HEK293 (cell line): ENCODE results near the gene GOLT1B.

Source experiments
- BCL11A ChIP-seq: fragments of 450-650 bp; formaldehyde crosslinking; IDR thresholded peaks from 2 replicates; pipeline ENCODE4 v1.5.1; 2016; ENCODE audit warnings: low read depth, missing biosample characterization, missing genetic modification characterization
- GLI2 ChIP-seq: fragments of 450-650 bp; formaldehyde crosslinking; IDR thresholded peaks from 2 replicates; pipeline ENCODE4; 2017; ENCODE audit warnings: missing biosample characterization, missing genetic modification characterization, low read depth, borderline replicate concordance
- HOXC10 ChIP-seq: sonication (generic); formaldehyde crosslinking; IDR thresholded peaks from 2 replicates; pipeline ENCODE4 v1.8.1; 2023; ENCODE audit warnings: mild to moderate bottlenecking, missing genetic modification reagents
- KLF10 ChIP-seq: fragments of 450-650 bp; IDR thresholded peaks from 2 replicates; pipeline ENCODE4 v1.5.1; 2018; ENCODE audit warnings: missing biosample characterization, mild to moderate bottlenecking, missing genetic modification characterization
- OVOL3 ChIP-seq: fragments of 450-650 bp; formaldehyde crosslinking; IDR thresholded peaks from 2 replicates; pipeline ENCODE4 v1.5.1; 2016; ENCODE audit warnings: missing biosample characterization, missing genetic modification characterization
- SETDB1 ChIP-seq: IDR thresholded peaks from one replicate; pipeline ENCODE4 v1.6.1; 2017; ENCODE audit warnings: mild to moderate bottlenecking, low read length, moderate library complexity, mixed read lengths; ENCODE audit not compliant: insufficient read length
- WT1 ChIP-seq: fragments of 450-650 bp; formaldehyde crosslinking; IDR thresholded peaks from 2 replicates; pipeline ENCODE4 v1.5.1; 2016; ENCODE audit warnings: missing biosample characterization, missing genetic modification characterization
- YY1 ChIP-seq: fragments of 450-650 bp; formaldehyde crosslinking; IDR thresholded peaks from 2 replicates; pipeline ENCODE4 v1.5.1; 2018; ENCODE audit warnings: missing biosample characterization, missing genetic modification characterization
- YY2 ChIP-seq: fragments of 450-650 bp; formaldehyde crosslinking; IDR thresholded peaks from 2 replicates; pipeline ENCODE4 v1.5.1; 2016; ENCODE audit warnings: missing biosample characterization, missing genetic modification characterization
- ZBTB10 ChIP-seq: fragments of 450-650 bp; formaldehyde crosslinking; IDR thresholded peaks from 2 replicates; pipeline ENCODE4 v1.5.1; 2016; ENCODE audit warnings: missing biosample characterization, missing genetic modification characterization
- ZBTB17 ChIP-seq: fragments of 450-650 bp; formaldehyde crosslinking; IDR thresholded peaks from 2 replicates; pipeline ENCODE4 v1.5.1; 2016; ENCODE audit warnings: missing biosample characterization, missing genetic modification characterization
- ZNF10 ChIP-seq: fragments of 450-650 bp; formaldehyde crosslinking; IDR thresholded peaks from 2 replicates; pipeline ENCODE4 v1.5.1; 2017; ENCODE audit warnings: missing biosample characterization, missing genetic modification characterization
- ZNF112 ChIP-seq: fragments of 450-650 bp; formaldehyde crosslinking; IDR thresholded peaks from 2 replicates; pipeline ENCODE4 v1.5.0; 2017; ENCODE audit warnings: missing biosample characterization, missing genetic modification characterization
- ZNF223 ChIP-seq: fragments of 450-650 bp; formaldehyde crosslinking; IDR thresholded peaks from 2 replicates; pipeline ENCODE4 v1.5.1; 2016; ENCODE audit warnings: missing biosample characterization, missing genetic modification characterization
- ZNF335 ChIP-seq: fragments of 450-650 bp; formaldehyde crosslinking; conservative IDR thresholded peaks from 2 replicates; pipeline ENCODE4 v1.5.1; 2016; ENCODE audit warnings: missing biosample characterization, missing genetic modification characterization
- ZNF354C ChIP-seq: fragments of 450-650 bp; formaldehyde crosslinking; IDR thresholded peaks from 2 replicates; pipeline ENCODE4 v1.5.1; 2016; ENCODE audit warnings: missing biosample characterization, missing genetic modification characterization, low read depth, borderline replicate concordance
- ZNF518A ChIP-seq: fragments of 450-650 bp; formaldehyde crosslinking; conservative IDR thresholded peaks from 2 replicates; pipeline ENCODE4 v1.5.1; 2016; ENCODE audit warnings: low read depth, missing biosample characterization, missing genetic modification characterization
- ZNF544 ChIP-seq: fragments of 450-650 bp; formaldehyde crosslinking; IDR thresholded peaks from 2 replicates; pipeline ENCODE4 v1.5.0; 2017; ENCODE audit warnings: missing biosample characterization, missing genetic modification characterization
- ZNF549 ChIP-seq: fragments of 450-650 bp; IDR thresholded peaks from 2 replicates; pipeline ENCODE4 v1.5.1; 2018; ENCODE audit warnings: missing biosample characterization, missing genetic modification characterization, mild to moderate bottlenecking, inconsistent platforms, moderate library complexity
- ZNF560 ChIP-seq: fragments of 450-650 bp; formaldehyde crosslinking; IDR thresholded peaks from 2 replicates; pipeline ENCODE4 v1.5.1; 2017; ENCODE audit warnings: missing biosample characterization, missing genetic modification characterization, borderline replicate concordance
- ZNF571 ChIP-seq: fragments of 450-650 bp; formaldehyde crosslinking; IDR thresholded peaks from 2 replicates; pipeline ENCODE4 v1.5.0; 2017; ENCODE audit warnings: missing biosample characterization, missing genetic modification characterization
- ZNF596 ChIP-seq: fragments of 450-650 bp; IDR thresholded peaks from 2 replicates; pipeline ENCODE4 v1.5.0; 2018; ENCODE audit warnings: missing biosample characterization, mild to moderate bottlenecking, missing genetic modification characterization, moderate library complexity
- ZNF654 ChIP-seq: fragments of 450-650 bp; formaldehyde crosslinking; IDR thresholded peaks from 2 replicates; pipeline ENCODE4 v1.5.1; 2016; ENCODE audit warnings: low read depth, missing biosample characterization, missing genetic modification characterization
- ZNF658 ChIP-seq: fragments of 450-650 bp; formaldehyde crosslinking; IDR thresholded peaks from 2 replicates; pipeline ENCODE4; 2016; ENCODE audit warnings: missing biosample characterization, missing genetic modification characterization
- ZNF768 ChIP-seq: fragments of 450-650 bp; formaldehyde crosslinking; IDR thresholded peaks from 2 replicates; pipeline ENCODE4 v1.5.1; 2018; ENCODE audit warnings: missing biosample characterization, mild to moderate bottlenecking, missing genetic modification characterization
- ZNF777 ChIP-seq: fragments of 450-650 bp; formaldehyde crosslinking; IDR thresholded peaks from 2 replicates; pipeline ENCODE4 v1.5.1; 2017; ENCODE audit warnings: missing biosample characterization, missing genetic modification characterization, borderline replicate concordance
- ZSCAN23 ChIP-seq: fragments of 450-650 bp; formaldehyde crosslinking; IDR thresholded peaks from 2 replicates; pipeline ENCODE4 v1.5.1; 2016; ENCODE audit warnings: missing biosample characterization, missing genetic modification characterization
- TF ChIP-seq, protein P1 (sequence below): fragments of 450-650 bp; formaldehyde crosslinking; IDR thresholded peaks from 2 replicates; pipeline ENCODE4 v1.5.1; 2016; ENCODE audit warnings: missing biosample characterization, missing genetic modification characterization
- TF ChIP-seq, protein P2 (sequence below): fragments of 450-650 bp; formaldehyde crosslinking; IDR thresholded peaks from 2 replicates; pipeline ENCODE4 v1.5.1; 2016; ENCODE audit warnings: missing biosample characterization, missing genetic modification characterization, low read depth

The GOLT1B gene

DNA sequence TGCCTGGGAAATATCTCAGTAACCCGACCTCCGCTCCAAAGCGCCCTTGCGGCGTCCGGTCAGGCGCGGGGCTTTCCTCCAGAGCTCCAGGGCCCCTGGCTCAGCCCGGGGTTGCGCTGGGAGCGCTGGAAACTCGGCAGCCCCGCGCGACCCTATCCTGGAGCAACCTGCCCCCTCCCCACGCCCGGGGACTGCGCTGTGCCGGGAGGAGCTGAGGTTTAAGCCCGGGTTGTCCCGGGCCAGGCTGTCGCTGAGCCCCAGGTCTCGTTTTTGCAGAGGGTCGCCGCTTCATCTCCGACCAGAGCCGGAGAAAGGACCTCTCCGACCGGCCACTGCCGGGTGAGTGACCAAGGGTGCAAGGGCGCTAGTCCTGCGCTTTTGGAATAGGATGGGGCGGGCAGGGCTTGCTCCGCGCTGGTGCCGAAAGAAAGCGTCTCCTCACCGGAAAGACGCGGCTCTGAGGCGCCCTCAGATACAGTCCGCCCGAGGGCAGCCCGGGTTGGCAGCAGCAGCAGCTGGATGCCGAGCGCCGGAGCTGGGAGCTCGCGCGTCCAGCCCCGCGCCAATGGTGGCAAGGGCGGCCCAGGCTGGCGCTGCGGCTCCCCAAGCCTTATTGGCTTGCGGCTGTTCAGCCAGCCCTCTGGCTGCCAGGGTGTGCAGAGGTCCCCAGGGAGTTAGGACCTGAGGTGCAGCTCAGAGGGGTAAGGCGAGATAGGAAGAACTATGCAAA, 26.0 kb downstream of the GOLT1B start (continued):
- no peak for TF ChIP-seq SETDB1
- TF ChIP-seq ZNF654: no peak
- 0 out of 2 replicates have a peak, but pooled peaks have one; percentile 19 for TF ChIP-seq ZNF10 (tag by site-specific recombination)
- TF ChIP-seq, protein P1, sequence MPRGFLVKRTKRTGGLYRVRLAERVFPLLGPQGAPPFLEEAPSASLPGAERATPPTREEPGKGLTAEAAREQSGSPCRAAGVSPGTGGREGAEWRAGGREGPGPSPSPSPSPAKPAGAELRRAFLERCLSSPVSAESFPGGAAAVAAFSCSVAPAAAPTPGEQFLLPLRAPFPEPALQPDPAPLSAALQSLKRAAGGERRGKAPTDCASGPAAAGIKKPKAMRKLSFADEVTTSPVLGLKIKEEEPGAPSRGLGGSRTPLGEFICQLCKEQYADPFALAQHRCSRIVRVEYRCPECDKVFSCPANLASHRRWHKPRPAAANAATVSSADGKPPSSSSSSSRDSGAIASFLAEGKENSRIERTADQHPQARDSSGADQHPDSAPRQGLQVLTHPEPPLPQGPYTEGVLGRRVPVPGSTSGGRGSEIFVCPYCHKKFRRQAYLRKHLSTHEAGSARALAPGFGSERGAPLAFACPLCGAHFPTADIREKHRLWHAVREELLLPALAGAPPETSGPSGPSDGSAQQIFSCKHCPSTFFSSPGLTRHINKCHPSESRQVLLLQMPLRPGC (tag by site-specific recombination): no peak
- TF ChIP-seq GLI2 (tag by site-specific recombination): no peak
- TF ChIP-seq ZNF518A (tag by site-specific recombination): no peak
- no peak for TF ChIP-seq ZNF544 (tag by site-specific recombination)
- no peak for TF ChIP-seq ZSCAN23
- TF ChIP-seq HOXC10: no peak
- TF ChIP-seq OVOL3 (tag by site-specific recombination): no peak
- TF ChIP-seq, protein P2, sequence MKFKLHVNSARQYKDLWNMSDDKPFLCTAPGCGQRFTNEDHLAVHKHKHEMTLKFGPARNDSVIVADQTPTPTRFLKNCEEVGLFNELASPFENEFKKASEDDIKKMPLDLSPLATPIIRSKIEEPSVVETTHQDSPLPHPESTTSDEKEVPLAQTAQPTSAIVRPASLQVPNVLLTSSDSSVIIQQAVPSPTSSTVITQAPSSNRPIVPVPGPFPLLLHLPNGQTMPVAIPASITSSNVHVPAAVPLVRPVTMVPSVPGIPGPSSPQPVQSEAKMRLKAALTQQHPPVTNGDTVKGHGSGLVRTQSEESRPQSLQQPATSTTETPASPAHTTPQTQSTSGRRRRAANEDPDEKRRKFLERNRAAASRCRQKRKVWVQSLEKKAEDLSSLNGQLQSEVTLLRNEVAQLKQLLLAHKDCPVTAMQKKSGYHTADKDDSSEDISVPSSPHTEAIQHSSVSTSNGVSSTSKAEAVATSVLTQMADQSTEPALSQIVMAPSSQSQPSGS: no peak
- no peak for TF ChIP-seq KLF10 (tag by site-specific recombination)
- no peak for TF ChIP-seq ZNF658 (tag by site-specific recombination)
- 0 out of 2 replicates have a peak, but pooled peaks have one; percentile 27 for TF ChIP-seq YY1 (tag by site-specific recombination)
- no peak for TF ChIP-seq ZNF112 (tag by site-specific recombination)
- TF ChIP-seq ZNF223 (tag by site-specific recombination): no peak
- TF ChIP-seq ZNF571 (tag by site-specific recombination): no peak
- TF ChIP-seq ZNF777 (tag by site-specific recombination): no peak; the same call in 1 of the 2 replicates
- TF ChIP-seq ZBTB10 (tag by site-specific recombination): no peak
- TF ChIP-seq WT1 (tag by site-specific recombination): 0 out of 2 replicates have a peak, but pooled peaks have one; percentile 14
- no peak for TF ChIP-seq ZNF354C
- peak; percentile 74 for TF ChIP-seq ZNF335 (tag by site-specific recombination)
- no peak for TF ChIP-seq YY2
- TF ChIP-seq BCL11A (tag by site-specific recombination): no peak
- TF ChIP-seq ZNF768 (tag by site-specific recombination): no peak
- TF ChIP-seq ZNF549 (tag by site-specific recombination): no peak
- no peak for TF ChIP-seq ZNF560 (tag by site-specific recombination)
- peak; percentile 67 for TF ChIP-seq ZBTB17 (tag by site-specific recombination)
- TF ChIP-seq ZNF596 (tag by site-specific recombination): no peak
